Ishikawa (cell line): ENCODE results near the gene GPATCH4.
A peak's percentile ranks its signal among the peaks of the same experiment; 100 is the strongest.

Source experiments
- CEBPB ChIP-seq: IDR thresholded peaks from 2 replicates; pipeline ENCODE4 v1.6.1; 2012
- CREB1 ChIP-seq: IDR thresholded peaks from 2 replicates; pipeline ENCODE4 v1.6.1; 2012; ENCODE audit warnings: low read depth
- EGR1 ChIP-seq: IDR thresholded peaks from 2 replicates; pipeline ENCODE4 v1.6.1; 2012
- EP300 ChIP-seq: IDR thresholded peaks from 2 replicates; pipeline ENCODE4 v1.6.1; 2012; ENCODE audit warnings: borderline replicate concordance
- FOXM1 ChIP-seq: IDR thresholded peaks from 2 replicates; pipeline ENCODE4 v1.6.1; 2012; ENCODE audit warnings: low read depth, borderline replicate concordance
- MAX ChIP-seq: IDR thresholded peaks from 2 replicates; pipeline ENCODE4 v1.6.1; 2012
- NFIC ChIP-seq: IDR thresholded peaks from 2 replicates; pipeline ENCODE4 v1.6.1; 2012
- RAD21 ChIP-seq: IDR thresholded peaks from 2 replicates; pipeline ENCODE4 v1.6.1; 2012; ENCODE audit warnings: low read depth
- REST ChIP-seq: IDR thresholded peaks from 2 replicates; pipeline ENCODE4 v1.6.1; 2012; ENCODE audit warnings: low read depth, mild to moderate bottlenecking
- TAF1 ChIP-seq: IDR thresholded peaks from 2 replicates; pipeline ENCODE4 v1.6.1; 2012; ENCODE audit warnings: low read depth, mild to moderate bottlenecking
- TCF12 ChIP-seq: IDR thresholded peaks from 2 replicates; pipeline ENCODE4 v1.6.1; 2012; ENCODE audit warnings: low read depth
- TEAD4 ChIP-seq: IDR thresholded peaks from 2 replicates; pipeline ENCODE4 v1.6.1; 2012
- USF1 ChIP-seq: IDR thresholded peaks from 2 replicates; pipeline ENCODE4 v1.6.1; 2012
- YY1 ChIP-seq: IDR thresholded peaks from 2 replicates; pipeline ENCODE4 v1.6.1; 2012; ENCODE audit warnings: low read depth
- ZBTB7A ChIP-seq: IDR thresholded peaks from 2 replicates; pipeline ENCODE4 v1.6.1; 2012; ENCODE audit warnings: low read depth

Gene GPATCH4

DNA sequence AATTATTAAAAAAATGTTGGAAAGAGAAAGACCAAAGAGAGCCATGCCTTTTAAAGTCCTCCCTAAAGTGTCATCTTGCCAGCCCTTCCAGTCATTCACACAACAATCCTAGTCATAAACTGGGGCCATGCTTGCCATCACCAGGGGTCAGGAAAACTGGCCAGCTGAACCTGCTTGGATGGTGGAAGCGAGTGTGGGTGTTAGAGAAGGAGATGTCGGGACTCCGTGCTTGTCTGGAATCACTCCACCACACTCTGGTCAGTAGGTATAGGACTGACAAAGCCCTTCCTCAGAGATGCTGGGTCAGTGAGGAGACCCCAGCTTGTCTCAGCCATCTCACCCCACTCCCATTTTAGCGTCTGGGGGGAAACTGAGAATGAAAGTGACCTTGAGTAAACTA lies 14.7 kb upstream of the GPATCH4 start:
- no peak for TF ChIP-seq NFIC

DNA sequence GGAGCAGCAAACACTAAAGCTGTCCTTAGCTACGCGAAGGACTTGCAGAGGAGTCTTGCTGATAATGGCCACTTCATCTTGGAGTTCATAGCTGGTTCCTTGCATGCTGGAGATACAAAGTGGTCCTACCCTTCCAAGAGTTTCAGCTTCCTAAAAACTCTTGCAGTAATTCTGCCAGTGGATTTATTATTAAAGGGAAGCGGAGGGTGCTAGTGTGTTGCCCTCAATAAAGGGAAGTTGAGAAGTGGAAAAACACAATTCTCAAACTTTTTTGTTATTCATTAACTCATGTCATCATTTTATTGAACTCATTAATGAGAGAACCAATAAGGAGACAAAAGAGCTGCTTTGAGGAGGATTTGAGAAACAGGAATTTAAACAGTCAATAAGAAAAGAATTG lies 11.4 kb upstream of the GPATCH4 start:
- TF ChIP-seq TEAD4: no peak
- TF ChIP-seq ZBTB7A: no peak
- TF ChIP-seq TAF1: no peak
- TF ChIP-seq NFIC: no peak
- no peak for TF ChIP-seq EP300
- TF ChIP-seq FOXM1: no peak
- TF ChIP-seq MAX: no peak
- no peak for TF ChIP-seq YY1
- TF ChIP-seq USF1: no peak
- TF ChIP-seq CEBPB: no peak
- TF ChIP-seq RAD21: no peak
- TF ChIP-seq TCF12: no peak
- TF ChIP-seq REST: no peak
- TF ChIP-seq CREB1: no peak
- TF ChIP-seq EGR1: no peak

DNA sequence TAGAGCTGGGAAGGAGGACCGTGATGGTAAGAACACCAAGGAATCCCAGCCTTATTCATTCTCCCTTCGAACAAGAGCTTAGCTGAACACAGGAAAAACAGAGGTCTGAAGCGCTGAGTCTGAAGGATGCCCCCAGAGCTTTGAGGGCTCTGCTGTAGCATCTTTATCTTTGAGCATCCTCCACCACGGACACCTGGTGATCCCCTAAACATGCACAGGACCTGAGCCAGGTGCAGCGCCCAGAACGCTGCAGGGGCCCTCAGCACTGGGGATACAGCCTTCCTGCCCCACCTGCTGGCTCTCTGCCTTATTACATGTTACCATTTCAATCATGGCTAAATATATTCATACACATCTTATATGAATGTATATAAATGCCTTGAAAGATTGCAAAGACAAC lies 7.7 kb upstream of the GPATCH4 start:
- TF ChIP-seq RAD21 (peak; percentile 68; the same call in 1 of the 2 replicates), FOXM1 (no peak)

- TF ChIP-seq RAD21 (peak; percentile 69), MAX (no peak), CREB1 (no peak), NFIC (no peak), YY1 (no peak), TEAD4 (no peak), FOXM1 (no peak), USF1 (no peak)
Measured at GRCh38 chr1:156608036-156608674, 6.9 kb upstream of the GPATCH4 start.

DNA sequence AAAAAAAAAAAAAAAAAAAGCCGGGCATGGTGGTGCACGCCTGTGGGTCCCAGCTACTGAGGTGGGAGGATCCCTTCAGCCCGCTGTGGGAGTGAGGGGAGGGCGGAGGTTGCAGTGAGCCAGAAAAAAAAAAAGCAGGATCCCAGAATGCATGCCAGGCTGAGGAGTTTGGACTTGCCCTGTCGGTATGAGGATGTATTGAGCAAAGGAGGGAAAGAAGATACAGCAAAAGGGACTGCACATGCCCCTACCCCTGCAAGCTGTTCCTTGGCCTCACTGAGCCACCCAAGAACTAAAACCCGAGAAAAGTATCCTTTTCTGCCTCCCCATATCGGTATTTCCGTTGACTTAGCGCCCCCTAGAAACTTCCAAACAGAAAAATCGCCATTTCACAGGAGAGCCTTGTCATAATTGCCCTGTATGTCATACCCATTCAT lies 1.3 kb upstream of the GPATCH4 start:
- no peak for TF ChIP-seq TCF12
- TF ChIP-seq REST: no peak
- TF ChIP-seq RAD21: peak; percentile 16; the same call in 1 of the 2 replicates

DNA sequence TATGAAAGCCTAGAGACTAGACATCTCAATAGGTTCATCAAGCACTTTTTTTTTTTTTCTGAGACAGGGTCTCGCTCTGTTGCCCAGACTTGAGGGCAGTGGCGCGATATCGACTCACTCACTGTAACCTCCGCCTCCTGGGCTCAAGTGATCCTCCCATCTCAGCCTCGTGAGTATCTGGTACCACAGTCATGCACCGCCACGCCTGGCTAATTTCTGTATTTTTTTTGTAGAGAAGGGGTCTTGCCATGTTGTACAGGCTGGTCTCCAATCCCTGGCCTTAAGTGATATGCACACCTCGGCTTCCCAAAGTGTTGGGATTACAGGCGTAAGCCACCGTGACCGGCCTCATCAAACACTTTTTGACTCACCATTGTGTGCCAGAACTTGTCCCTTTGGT lies 613 bp upstream of the GPATCH4 start:
- TF ChIP-seq CEBPB (no peak), TCF12 (no peak)

- TF ChIP-seq FOXM1: no peak
Measured at GRCh38 chr1:156600733-156601121, 552 bp downstream of the GPATCH4 start.

- TF ChIP-seq MAX (no peak), ZBTB7A (no peak), USF1 (no peak), FOXM1 (no peak)
Measured at GRCh38 chr1:156599811-156600210, 1.5 kb downstream of the GPATCH4 start.
